AG08395 (cell line): ENCODE results near the gene C12orf75.
"Not testable (repeated sequence)": the region's sequence is repeated elsewhere in the genome, so short reads cannot be mapped to it uniquely, and the experiment has no call there.

ENCODE experiments used
- DNase-seq: peaks from one replicate; pipeline ENCODE4 v3.0.0; 2012; ENCODE audit warnings: mixed read lengths, low spot score

The C12orf75 gene

GRCh38 chr12:105378911-105379310, 48.4 kb downstream of the C12orf75 start:
- DNase-seq = no peak

- peak; percentile 77 for DNase-seq
These were observed 52.5 kb downstream of the C12orf75 start for GRCh38 chr12:105382771-105383622.

GRCh38 chr12:105384220-105384619, 53.7 kb downstream of the C12orf75 start:
- DNase-seq = no peak

- no peak for DNase-seq
These were observed 54.5 kb downstream of the C12orf75 start for GRCh38 chr12:105384916-105385535.

- no peak for DNase-seq
These were observed 55.9 kb downstream of the C12orf75 start for GRCh38 chr12:105386431-105386830.

GRCh38 chr12:105391231-105391630, 60.7 kb downstream of the C12orf75 start:
- DNase-seq = no peak

GRCh38 chr12:105393587-105393986, 63.1 kb downstream of the C12orf75 start:
- peak; percentile 44 for DNase-seq

- DNase-seq = no peak
These were observed 65.5 kb downstream of the C12orf75 start for GRCh38 chr12:105396024-105396423.

- DNase-seq = no peak
These were observed 66.5 kb downstream of the C12orf75 start for GRCh38 chr12:105396983-105397382.

- no peak for DNase-seq
These were observed 68.4 kb downstream of the C12orf75 start for GRCh38 chr12:105398930-105399329.

- no peak for DNase-seq
These were observed 69.1 kb downstream of the C12orf75 start for GRCh38 chr12:105399428-105400081.

- DNase-seq = no peak
These were observed 69.7 kb downstream of the C12orf75 start for GRCh38 chr12:105400227-105400626.

GRCh38 chr12:105401198-105401597, 70.7 kb downstream of the C12orf75 start:
- DNase-seq = no peak

- no peak for DNase-seq
These were observed 71.9 kb downstream of the C12orf75 start for GRCh38 chr12:105402366-105402765.

GRCh38 chr12:105403095-105403494, 72.6 kb downstream of the C12orf75 start:
- no peak for DNase-seq

GRCh38 chr12:105404134-105404533, 73.6 kb downstream of the C12orf75 start:
- DNase-seq = not testable (repeated sequence)

GRCh38 chr12:105406497-105406896, 76.0 kb downstream of the C12orf75 start:
- DNase-seq = no peak

GRCh38 chr12:105409279-105409678, 78.8 kb downstream of the C12orf75 start:
- no peak for DNase-seq

GRCh38 chr12:105409801-105410471, 79.4 kb downstream of the C12orf75 start:
- peak; percentile 66 for DNase-seq

GRCh38 chr12:105413911-105414487, 83.5 kb downstream of the C12orf75 start:
- DNase-seq = no peak

GRCh38 chr12:105417732-105418131, 87.2 kb downstream of the C12orf75 start:
- DNase-seq = no peak

GRCh38 chr12:105418229-105418628, 87.7 kb downstream of the C12orf75 start:
- DNase-seq = peak; percentile 93
